ENCODE results near the gene DGKA.

The DGKA gene

GRCh38 chr12:55966408-55967281, 35.7 kb downstream of the DGKA start, which contains the start of gene CDK2 (continued):
- TF ChIP-seq SP3 (tag by site-specific recombination; IDR thresholded peaks at IDR 0.05) (peak; percentile 89), ZNF433 (tag by site-specific recombination; IDR thresholded peaks at IDR 0.05; ENCODE audit: low read depth) (no peak), YY2 (tag by site-specific recombination; IDR thresholded peaks at IDR 0.05) (no peak), ZNF341 (tag by site-specific recombination; IDR thresholded peaks at IDR 0.05; ENCODE audit: low read depth) (peak; percentile 37; the same call in 1 of the 2 replicates), ZNF600 (tag by site-specific recombination; IDR thresholded peaks at IDR 0.05) (peak; percentile 46; the same call in 1 of the 2 replicates), ZNF169 (tag by site-specific recombination; IDR thresholded peaks at IDR 0.05) (no peak), KLF9 (tag by site-specific recombination; IDR thresholded peaks at IDR 0.05; ENCODE audit: low read depth) (peak; percentile 62; the same call in 1 of the 2 replicates), ZNF843 (tag by site-specific recombination; IDR thresholded peaks at IDR 0.05) (peak; percentile 37; the same call in 1 of the 2 replicates), ZBTB44 (tag by site-specific recombination; IDR thresholded peaks at IDR 0.05) (no peak), ZNF664 (tag by site-specific recombination; IDR thresholded peaks at IDR 0.05) (no peak), REST (tag by site-specific recombination; IDR thresholded peaks at IDR 0.05) (no peak), ZFP69B (tag by site-specific recombination; IDR thresholded peaks at IDR 0.05) (no peak; the same call in 1 of the 2 replicates), BCL11A (tag by site-specific recombination; IDR thresholded peaks at IDR 0.05; ENCODE audit: low read depth) (no peak), ZNF280D (tag by site-specific recombination; IDR thresholded peaks at IDR 0.05) (0 out of 2 replicates have a peak, but pooled peaks have one; percentile 17), ZFP41 (tag by site-specific recombination; IDR thresholded peaks at IDR 0.05; ENCODE audit: borderline replicate concordance) (no peak), ZNF701 (tag by site-specific recombination; IDR thresholded peaks at IDR 0.05) (no peak), ZNF292 (tag by site-specific recombination; IDR thresholded peaks at IDR 0.05; ENCODE audit: borderline replicate concordance, low read depth) (no peak), ZNF140 (tag by site-specific recombination; IDR thresholded peaks at IDR 0.05) (no peak), ZNF555 (tag by site-specific recombination; conservative IDR thresholded peaks at IDR 0.05) (no peak), ZNF658 (tag by site-specific recombination; IDR thresholded peaks at IDR 0.05) (no peak), ZNF692 (tag by site-specific recombination; IDR thresholded peaks at IDR 0.05) (peak; percentile 21; the same call in 1 of the 2 replicates), ZNF544 (tag by site-specific recombination; IDR thresholded peaks at IDR 0.05) (no peak), ZNF248 (tag by site-specific recombination; IDR thresholded peaks at IDR 0.05) (no peak)
- TF ChIP-seq, protein P1, sequence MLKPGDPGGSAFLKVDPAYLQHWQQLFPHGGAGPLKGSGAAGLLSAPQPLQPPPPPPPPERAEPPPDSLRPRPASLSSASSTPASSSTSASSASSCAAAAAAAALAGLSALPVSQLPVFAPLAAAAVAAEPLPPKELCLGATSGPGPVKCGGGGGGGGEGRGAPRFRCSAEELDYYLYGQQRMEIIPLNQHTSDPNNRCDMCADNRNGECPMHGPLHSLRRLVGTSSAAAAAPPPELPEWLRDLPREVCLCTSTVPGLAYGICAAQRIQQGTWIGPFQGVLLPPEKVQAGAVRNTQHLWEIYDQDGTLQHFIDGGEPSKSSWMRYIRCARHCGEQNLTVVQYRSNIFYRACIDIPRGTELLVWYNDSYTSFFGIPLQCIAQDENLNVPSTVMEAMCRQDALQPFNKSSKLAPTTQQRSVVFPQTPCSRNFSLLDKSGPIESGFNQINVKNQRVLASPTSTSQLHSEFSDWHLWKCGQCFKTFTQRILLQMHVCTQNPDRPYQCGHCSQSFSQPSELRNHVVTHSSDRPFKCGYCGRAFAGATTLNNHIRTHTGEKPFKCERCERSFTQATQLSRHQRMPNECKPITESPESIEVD (tag by site-specific recombination; IDR thresholded peaks at IDR 0.05): no peak
- TF ChIP-seq, protein P2, sequence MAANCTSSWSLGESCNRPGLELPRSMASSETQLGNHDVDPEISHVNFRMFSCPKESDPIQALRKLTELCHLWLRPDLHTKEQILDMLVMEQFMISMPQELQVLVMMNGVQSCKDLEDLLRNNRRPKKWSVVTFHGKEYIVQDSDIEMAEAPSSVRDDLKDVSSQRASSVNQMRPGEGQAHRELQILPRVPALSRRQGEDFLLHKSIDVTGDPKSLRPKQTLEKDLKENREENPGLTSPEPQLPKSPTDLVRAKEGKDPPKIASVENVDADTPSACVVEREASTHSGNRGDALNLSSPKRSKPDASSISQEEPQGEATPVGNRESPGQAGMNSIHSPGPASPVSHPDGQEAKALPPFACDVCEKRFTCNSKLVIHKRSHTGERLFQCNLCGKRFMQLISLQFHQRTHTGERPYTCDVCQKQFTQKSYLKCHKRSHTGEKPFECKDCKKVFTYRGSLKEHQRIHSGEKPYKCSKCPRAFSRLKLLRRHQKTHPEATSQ (tag by site-specific recombination; IDR thresholded peaks at IDR 0.05): no peak
